Activated T-helper 1 cell treated with anti-CD3 and anti-CD28 coated beads, Interleukin-12 subunit alpha, Interleukin-12 subunit beta, Interleukin-2, Interleukin-4 antibody, amounts not matched to agents 30 ng/mL and 10 ng/mL and 1 ng/mL, durations not matched to agents 14 hours and 24 hours and 36 hours (primary cell): ENCODE measurements around the gene CFH. TPM values are rescaled to one million over a fixed set of nuclear protein-coding genes. Genes with fewer than 3 reads are reported as not detected.
"Not testable (repeated sequence)": the region's sequence is repeated elsewhere in the genome, so short reads cannot be mapped to it uniquely, and the experiment has no call there.

ENCODE experiments used
- DNase-seq: peaks from one replicate; pipeline ENCODE4 v3.0.0; 2021; ENCODE audit warnings: low spot score
- H3K27ac Mint-ChIP-seq: one replicate; pipeline ENCODE4 v1.8.0; 2021; ENCODE audit warnings: mild to moderate bottlenecking, mixed read lengths
- H3K27me3 Mint-ChIP-seq: one replicate; pipeline ENCODE4 v1.8.0; 2022; ENCODE audit warnings: mild to moderate bottlenecking, moderate library complexity, mixed read lengths; ENCODE audit not compliant: insufficient read depth
- H3K36me3 Mint-ChIP-seq: one replicate; pipeline ENCODE4 v1.8.0; 2021; ENCODE audit warnings: low read depth, mixed read lengths
- H3K4me1 Mint-ChIP-seq: one replicate; pipeline ENCODE4 v1.8.0; 2021; ENCODE audit warnings: low read depth, mixed read lengths
- H3K4me3 Mint-ChIP-seq: one replicate; pipeline ENCODE4 v1.8.0; 2021; ENCODE audit warnings: mild to moderate bottlenecking, moderate library complexity, mixed read lengths
- H3K9me3 Mint-ChIP-seq: one replicate; pipeline ENCODE4 v1.8.0; 2021; ENCODE audit warnings: mixed read lengths
- intact Hi-C: fragments of 100-400 bp; cut with micrococcal nuclease; formaldehyde crosslinking; loops from one replicate; pipeline ENCODE4 v1.15.1; 2024
- total RNA-seq: library from RNA; stranded (reverse); gene quantifications from 2 replicates; pipeline ENCODE4 v1.2.3, GENCODE V29; 2022

The CFH gene
- total RNA-seq, 1 donor from 2014 or later, result 0.54 TPM

DNA sequence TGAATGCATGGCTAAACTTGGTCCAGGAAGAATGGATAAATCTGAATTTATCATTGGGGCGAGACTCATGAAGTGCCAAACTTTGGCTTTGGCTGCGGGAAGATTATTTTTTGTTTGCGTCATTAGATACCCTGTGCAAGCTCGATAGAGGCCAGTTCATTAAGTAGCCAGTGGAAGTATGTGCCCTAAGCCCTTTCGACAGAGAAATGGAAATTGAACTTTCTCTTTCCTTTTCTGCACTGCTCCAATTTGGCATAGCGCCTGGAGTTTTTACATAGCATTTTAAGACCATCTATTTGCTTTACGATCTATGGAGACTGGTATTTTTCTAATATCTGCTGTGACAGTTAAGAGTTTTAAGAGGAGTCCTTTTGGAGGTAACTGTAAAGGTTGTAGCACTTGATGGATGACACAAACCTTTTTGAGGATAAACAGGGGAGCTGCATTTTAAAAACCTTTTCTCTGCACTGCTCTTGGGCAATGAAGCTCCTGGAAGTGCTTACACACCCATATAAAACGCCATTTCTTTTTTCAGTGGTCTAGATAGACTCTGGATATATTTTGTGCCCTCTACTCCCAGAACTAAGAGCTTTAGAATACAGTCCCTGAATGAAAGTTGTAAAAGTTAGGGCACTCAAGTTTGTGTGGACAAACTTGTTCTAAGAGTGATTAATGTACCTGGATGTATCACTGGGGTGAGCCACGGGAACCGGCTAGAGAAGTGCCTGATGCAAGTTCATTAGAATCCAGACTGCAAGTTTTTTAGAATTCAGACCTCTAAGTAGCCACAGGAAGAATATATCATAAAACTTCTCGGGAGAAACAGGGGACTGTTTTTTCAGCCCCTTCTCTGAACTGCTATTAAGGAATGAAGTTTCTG lies 81.5 kb downstream of the CFH start:
- no peaks in the 10 kb centered on the region for H3K27me3 Mint-ChIP-seq
- H3K4me1 Mint-ChIP-seq, result no peaks in the 10 kb centered on the region
- no peak for DNase-seq
- no peak overlapping the region for H3K27ac Mint-ChIP-seq
- intact Hi-C loops, result no loop called here
- no peaks in the 10 kb centered on the region for H3K36me3 Mint-ChIP-seq
- H3K9me3 Mint-ChIP-seq, result peaks cover 5% of the 10 kb centered on the region
- no peak overlapping the region for H3K4me3 Mint-ChIP-seq

DNA sequence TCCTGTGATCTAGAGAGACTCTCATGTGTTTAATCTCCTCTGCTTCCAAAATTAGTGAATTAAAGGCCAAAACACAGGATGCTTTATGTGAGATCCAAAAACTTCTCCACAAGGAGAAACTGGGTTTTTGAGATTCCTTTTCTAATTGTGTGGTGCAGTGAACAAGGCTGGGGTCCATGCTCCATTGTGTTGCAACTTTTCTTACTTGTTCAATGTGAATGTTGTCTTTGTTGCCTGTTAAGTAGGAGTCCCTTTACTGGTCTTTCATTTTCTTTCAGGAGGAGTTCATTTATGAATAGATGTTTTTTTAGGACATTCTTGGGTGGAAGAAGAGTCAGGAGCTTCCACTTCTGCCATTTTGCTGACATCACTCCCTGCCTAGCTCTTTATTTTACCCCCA lies 82.2 kb downstream of the CFH start:
- Mint-ChIP-seq H3K4me3 (no peak overlapping the region), H3K36me3 (no peaks in the 10 kb centered on the region), H3K9me3 (peaks cover 8% of the 10 kb centered on the region), H3K27me3 (no peaks in the 10 kb centered on the region), H3K4me1 (no peaks in the 10 kb centered on the region), H3K27ac (no peak overlapping the region)
- no peak for DNase-seq
- intact Hi-C loops, result no loop called here

DNA sequence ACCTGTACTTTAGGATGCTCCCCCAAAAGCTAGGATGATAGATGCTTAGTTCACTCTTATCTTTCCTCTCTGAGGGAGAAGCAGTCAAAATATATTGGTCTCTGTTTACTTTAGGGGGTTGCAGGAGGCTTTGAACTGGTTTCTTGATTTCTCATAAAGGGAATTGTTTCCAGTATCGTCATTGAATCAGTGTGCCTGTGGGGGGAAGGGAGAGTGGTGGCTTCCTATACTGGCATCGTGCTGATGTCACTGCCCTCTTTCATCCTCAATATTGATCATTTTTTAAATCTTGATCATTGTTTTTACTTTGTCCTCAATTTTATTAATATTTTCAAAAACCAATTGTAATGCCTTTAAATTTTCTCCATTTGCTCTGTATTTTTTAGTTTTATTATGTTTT lies 82.6 kb downstream of the CFH start:
- H3K36me3 Mint-ChIP-seq, result no peaks in the 10 kb centered on the region
- intact Hi-C loops, result no loop called here
- H3K27me3 Mint-ChIP-seq, result no peaks in the 10 kb centered on the region
- no peaks in the 10 kb centered on the region for H3K4me1 Mint-ChIP-seq
- H3K4me3 Mint-ChIP-seq, result no peak overlapping the region
- DNase-seq, result no peak
- no peak overlapping the region for H3K27ac Mint-ChIP-seq
- H3K9me3 Mint-ChIP-seq, result peaks cover 13% of the 10 kb centered on the region

DNA sequence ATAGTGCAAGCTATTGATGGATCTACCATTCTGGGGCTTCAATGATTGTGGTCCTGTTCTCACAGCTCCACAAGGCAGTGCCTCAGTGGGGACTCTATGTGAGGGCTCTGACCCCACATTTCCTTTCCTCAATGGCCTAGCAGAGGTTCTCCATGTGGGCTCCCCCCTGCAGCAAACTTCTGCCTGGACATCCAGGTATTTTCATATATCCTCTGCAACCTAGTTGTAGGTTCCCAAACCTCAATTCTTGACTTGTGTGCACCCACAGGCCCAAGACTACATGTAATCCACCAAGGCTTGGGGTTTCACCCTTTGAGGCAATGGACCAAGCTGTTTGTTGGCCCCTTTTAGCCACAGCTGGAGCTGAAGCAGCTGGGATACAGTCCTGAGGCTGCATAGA lies 86.9 kb downstream of the CFH start:
- Mint-ChIP-seq H3K9me3 (peaks cover 17% of the 10 kb centered on the region), H3K4me1 (no peaks in the 10 kb centered on the region), H3K4me3 (no peak overlapping the region), H3K27ac (no peak overlapping the region), H3K27me3 (no peaks in the 10 kb centered on the region), H3K36me3 (no peaks in the 10 kb centered on the region)
- DNase-seq, result no peak
- intact Hi-C loops, result no loop called here

DNA sequence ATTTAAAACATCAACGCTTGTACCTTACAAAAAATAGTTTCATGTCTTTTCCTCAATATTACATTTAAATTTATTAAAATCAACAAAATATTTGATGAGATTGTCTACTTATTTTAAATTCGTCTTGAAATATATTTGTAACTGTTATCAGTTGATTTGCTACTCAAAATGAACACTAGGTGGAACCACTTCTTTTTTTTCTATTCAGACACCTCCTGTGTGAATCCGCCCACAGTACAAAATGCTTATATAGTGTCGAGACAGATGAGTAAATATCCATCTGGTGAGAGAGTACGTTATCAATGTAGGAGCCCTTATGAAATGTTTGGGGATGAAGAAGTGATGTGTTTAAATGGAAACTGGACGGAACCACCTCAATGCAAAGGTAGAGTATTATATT lies 91.4 kb downstream of the CFH start:
- H3K36me3 Mint-ChIP-seq, H3K4me1 Mint-ChIP-seq, H3K27ac Mint-ChIP-seq, H3K27me3 Mint-ChIP-seq, DNase-seq, H3K4me3 Mint-ChIP-seq: not testable (repeated sequence)
- peaks cover 13% of the 10 kb centered on the region for H3K9me3 Mint-ChIP-seq
- intact Hi-C loops, result loop anchor here (10.0 kb wide), 1 partner anchor 112 kb away; no protein-coding TSS in a partner anchor

DNA sequence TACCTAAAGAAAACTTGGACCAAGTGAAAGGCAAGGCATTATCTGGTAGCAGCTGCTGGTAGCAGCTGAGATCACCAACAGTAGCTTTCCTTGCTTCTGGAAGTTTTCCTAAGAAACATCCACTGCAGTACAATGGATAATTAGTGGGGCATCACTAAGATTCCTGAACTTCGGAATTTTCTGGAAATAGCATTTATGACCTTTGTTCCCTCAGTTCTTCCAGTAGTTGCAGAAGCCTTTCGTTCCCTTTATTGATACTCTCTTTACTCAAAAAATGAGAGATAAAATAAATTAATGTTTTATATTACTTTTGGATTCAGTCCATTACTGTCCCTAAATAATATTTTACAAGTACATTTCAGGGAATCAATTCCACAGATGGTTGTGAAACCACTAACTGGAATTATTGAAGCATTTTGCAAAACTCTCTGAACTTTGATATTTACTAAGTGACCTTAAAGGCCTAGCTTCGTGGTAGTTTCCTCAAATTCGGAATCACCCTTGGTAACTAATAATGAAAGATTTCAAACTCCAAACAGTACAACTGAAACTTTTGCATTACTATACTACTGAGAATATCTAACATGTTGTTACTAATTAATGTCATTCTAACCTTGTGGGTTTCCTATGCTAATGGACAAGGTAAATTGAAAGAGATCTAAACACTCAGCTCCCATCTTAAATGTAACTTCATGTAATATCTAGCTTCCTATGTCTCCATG lies 113.3 kb downstream of the CFH start:
- H3K4me3 Mint-ChIP-seq, H3K27me3 Mint-ChIP-seq, H3K4me1 Mint-ChIP-seq, intact Hi-C loops, DNase-seq, H3K9me3 Mint-ChIP-seq, H3K36me3 Mint-ChIP-seq, H3K27ac Mint-ChIP-seq: not testable (repeated sequence)

DNA sequence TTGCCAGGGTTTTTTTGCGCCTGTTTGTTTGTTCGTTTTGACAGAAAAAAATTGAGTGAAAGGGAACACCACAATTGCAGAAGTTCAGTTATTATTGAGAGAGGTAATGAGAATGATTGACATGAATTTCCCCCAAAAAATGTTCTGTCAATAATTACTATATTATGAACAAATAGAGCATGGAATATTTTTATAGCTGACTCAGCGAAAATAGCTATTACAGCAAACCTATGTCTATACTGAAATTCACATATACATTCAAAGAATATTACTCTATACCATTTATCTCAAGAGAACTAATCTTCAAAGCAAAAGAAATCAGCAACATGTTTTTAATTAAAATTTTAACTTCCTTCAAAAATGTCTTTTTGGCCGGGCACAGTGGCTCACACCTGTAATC lies 118.0 kb downstream of the CFH start:
- intact Hi-C loops, H3K4me1 Mint-ChIP-seq, H3K4me3 Mint-ChIP-seq, H3K9me3 Mint-ChIP-seq, DNase-seq, H3K27ac Mint-ChIP-seq, H3K36me3 Mint-ChIP-seq, H3K27me3 Mint-ChIP-seq: not testable (repeated sequence)

DNA sequence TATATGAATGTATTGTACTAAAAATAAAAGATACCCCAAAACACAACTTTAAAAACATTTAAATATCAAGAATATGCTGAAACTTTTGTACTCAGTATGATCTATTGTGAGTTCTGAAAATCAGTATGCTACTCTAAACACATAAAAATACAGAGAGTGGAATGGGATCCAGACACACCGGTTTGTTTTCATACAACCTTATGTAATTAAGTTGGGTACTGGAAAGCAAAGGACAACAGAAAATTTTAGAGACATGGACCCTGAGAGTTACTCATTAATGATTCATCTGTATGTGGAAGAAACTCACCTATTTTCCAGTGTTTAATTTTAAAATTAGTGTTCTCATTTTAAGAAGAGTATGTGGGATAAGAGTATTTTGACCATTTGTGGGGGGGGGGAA lies 121.9 kb downstream of the CFH start:
- Mint-ChIP-seq H3K4me3 (no peak overlapping the region), H3K27ac (no peak overlapping the region), H3K36me3 (no peaks in the 10 kb centered on the region), H3K27me3 (no peaks in the 10 kb centered on the region), H3K9me3 (no peaks in the 10 kb centered on the region), H3K4me1 (no peaks in the 10 kb centered on the region)
- DNase-seq, result no peak
- intact Hi-C loops, result no loop called here

DNA sequence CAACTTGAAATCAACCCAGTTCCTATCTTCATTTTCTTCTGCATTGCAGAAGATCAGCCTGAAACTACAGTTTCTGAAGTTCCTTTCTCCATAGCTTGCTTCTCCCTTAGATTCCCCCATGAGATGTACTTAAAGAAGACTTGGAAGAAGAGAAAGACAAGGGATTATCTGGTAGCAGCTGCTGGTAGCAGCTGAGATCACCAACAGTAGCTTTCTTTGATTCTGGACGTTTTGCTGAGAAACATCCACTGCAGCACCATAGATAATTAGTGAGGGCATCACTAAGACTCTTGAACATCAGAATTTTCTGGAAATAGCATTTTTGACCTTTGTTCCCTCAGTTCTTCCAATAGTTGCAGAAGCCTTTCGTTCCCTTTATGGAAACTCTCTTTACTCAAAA lies 122.3 kb downstream of the CFH start:
- Mint-ChIP-seq H3K36me3 (no peaks in the 10 kb centered on the region), H3K27ac (no peak overlapping the region), H3K27me3 (no peaks in the 10 kb centered on the region), H3K4me1 (no peaks in the 10 kb centered on the region), H3K9me3 (no peaks in the 10 kb centered on the region), H3K4me3 (no peak overlapping the region)
- no peak for DNase-seq
- intact Hi-C loops, result no loop called here

DNA sequence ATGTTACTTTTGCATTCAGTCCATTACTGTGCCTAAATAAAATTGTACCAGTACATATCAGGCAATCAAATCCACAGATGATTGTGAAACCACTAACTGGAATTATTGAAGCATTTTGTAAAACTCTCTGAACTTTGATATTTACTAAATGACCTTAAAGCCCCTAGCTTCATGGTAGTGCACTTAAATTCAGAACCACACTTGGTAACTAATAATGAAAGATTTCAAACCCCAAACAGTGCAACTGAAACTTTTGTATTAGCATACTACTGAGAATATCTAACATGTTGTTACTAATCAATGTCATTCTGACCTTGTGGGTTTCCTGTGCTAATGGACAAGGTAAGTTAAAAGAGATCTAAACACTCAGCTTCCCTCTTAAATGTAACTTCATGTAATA lies 122.8 kb downstream of the CFH start, which contains the start of gene CFHR3:
Gene CFHR3 (plus strand): TSS at position 238 of the 400 bp plus-strand sequence. CDS start 47 bp downstream, at position 285.
- DNase-seq, result no peak
- H3K9me3 Mint-ChIP-seq, result no peaks in the 10 kb centered on the region
- no peaks in the 10 kb centered on the region for H3K4me1 Mint-ChIP-seq
- intact Hi-C loops, result no loop called here
- no peaks in the 10 kb centered on the region for H3K36me3 Mint-ChIP-seq
- H3K27me3 Mint-ChIP-seq, result no peaks in the 10 kb centered on the region
- no peak within 1 kb of the TSS for H3K4me3 Mint-ChIP-seq
- no peak within 1 kb of the TSS for H3K27ac Mint-ChIP-seq

DNA sequence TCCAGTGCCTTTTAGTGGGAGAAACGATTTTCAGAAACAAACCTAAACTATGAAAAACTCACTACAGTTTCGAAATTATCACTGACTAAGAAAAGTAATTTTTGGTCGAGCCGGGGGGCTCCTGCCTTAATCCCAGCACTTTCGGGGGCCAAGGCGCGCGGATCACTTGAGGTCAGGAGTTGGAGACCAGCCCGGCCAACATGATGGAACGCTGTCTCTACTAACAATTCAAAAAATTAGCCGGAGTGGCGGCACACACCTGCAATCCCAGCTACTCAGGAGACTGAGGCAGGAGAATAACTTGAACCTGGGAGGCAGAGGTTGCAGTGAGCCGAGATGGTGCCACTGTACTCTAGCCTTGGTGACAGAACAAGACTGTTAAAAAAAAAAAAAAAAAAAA lies 125.8 kb downstream of the CFH start:
- DNase-seq, result no peak
- Mint-ChIP-seq H3K27me3 (no peaks in the 10 kb centered on the region), H3K4me1 (no peaks in the 10 kb centered on the region), H3K9me3 (no peaks in the 10 kb centered on the region), H3K4me3 (no peak overlapping the region), H3K27ac (no peak overlapping the region), H3K36me3 (no peaks in the 10 kb centered on the region)
- intact Hi-C loops, result no loop called here

DNA sequence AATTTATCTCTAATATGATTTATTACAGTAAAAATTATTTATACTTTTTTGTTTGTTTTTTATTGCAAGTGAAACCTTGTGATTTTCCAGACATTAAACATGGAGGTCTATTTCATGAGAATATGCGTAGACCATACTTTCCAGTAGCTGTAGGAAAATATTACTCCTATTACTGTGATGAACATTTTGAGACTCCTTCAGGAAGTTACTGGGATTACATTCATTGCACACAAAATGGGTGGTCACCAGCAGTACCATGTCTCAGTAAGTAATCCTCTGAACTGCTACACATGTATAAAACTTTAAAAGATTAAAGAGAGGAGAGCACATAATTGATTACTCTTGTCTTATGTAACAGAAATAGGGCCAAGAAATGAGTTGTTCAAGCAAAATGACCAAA lies 127.2 kb downstream of the CFH start:
- intact Hi-C loops, result no loop called here
- DNase-seq, result no peak
- H3K27ac Mint-ChIP-seq, result no peak overlapping the region
- H3K36me3 Mint-ChIP-seq, result no peaks in the 10 kb centered on the region
- no peaks in the 10 kb centered on the region for H3K27me3 Mint-ChIP-seq
- H3K4me3 Mint-ChIP-seq, result no peak overlapping the region
- no peaks in the 10 kb centered on the region for H3K4me1 Mint-ChIP-seq
- no peaks in the 10 kb centered on the region for H3K9me3 Mint-ChIP-seq

DNA sequence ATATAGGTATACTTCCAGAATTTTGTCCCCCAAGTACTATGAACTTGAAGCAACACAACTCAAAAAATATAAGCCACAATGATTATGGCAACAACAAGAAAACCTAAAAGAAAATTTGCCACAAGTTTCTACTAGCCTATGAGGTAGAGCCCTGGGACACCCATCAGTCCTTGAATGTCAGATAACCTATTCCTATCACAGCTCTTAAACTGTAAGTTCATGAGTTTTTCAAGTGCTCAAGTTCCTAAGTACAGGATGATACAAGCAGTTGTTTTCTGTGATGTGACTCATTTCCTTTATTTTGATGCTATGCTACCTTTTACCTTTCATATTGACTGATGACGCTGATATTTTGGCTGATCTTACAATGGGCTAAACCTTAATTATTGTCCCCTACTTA lies 139.4 kb downstream of the CFH start:
- intact Hi-C loops, H3K4me3 Mint-ChIP-seq, H3K27ac Mint-ChIP-seq, H3K4me1 Mint-ChIP-seq, H3K9me3 Mint-ChIP-seq, H3K27me3 Mint-ChIP-seq, DNase-seq, H3K36me3 Mint-ChIP-seq: not testable (repeated sequence)
